Inflammatory macrophage (primary cell): ENCODE data around the gene ACSF3.

Experiments
- DNase-seq, 2 donors: peaks; one replicate each; pipeline ENCODE4 v3.0.0-alpha.2; 2020 to 2022

ACSF3 gene

GRCh38 chr16:89145406-89146161 is 51.9 kb downstream of the ACSF3 start:
- no peak for DNase-seq

GRCh38 chr16:89146211-89147005 is 52.8 kb downstream of the ACSF3 start:
- no peak for DNase-seq

GRCh38 chr16:89147085-89147817 is 53.6 kb downstream of the ACSF3 start:
- DNase-seq, result no peak

GRCh38 chr16:89149386-89149785 is 55.7 kb downstream of the ACSF3 start:
- no peak for DNase-seq

GRCh38 chr16:89150090-89150835 is 56.6 kb downstream of the ACSF3 start:
- DNase-seq, result no peak

GRCh38 chr16:89150981-89151380 is 57.3 kb downstream of the ACSF3 start:
- no peak for DNase-seq

- DNase-seq, result peak in 1 of 2 donors; percentile 6
Measured at GRCh38 chr16:89152831-89153700, 59.4 kb downstream of the ACSF3 start.

GRCh38 chr16:89153848-89154271 is 60.2 kb downstream of the ACSF3 start:
- DNase-seq, result no peak

GRCh38 chr16:89154390-89155183 is 60.9 kb downstream of the ACSF3 start:
- no peak for DNase-seq

GRCh38 chr16:89155184-89155679 is 61.6 kb downstream of the ACSF3 start:
- DNase-seq, result peak; percentile 16

GRCh38 chr16:89155851-89156739 is 62.4 kb downstream of the ACSF3 start:
- DNase-seq, result peak in 1 of 2 donors; percentile 13

- no peak for DNase-seq
Measured at GRCh38 chr16:89156740-89157645, 63.3 kb downstream of the ACSF3 start.

- no peak for DNase-seq
Measured at GRCh38 chr16:89157778-89158177, 64.1 kb downstream of the ACSF3 start.

- DNase-seq, result no peak
Measured at GRCh38 chr16:89159066-89159849, 65.6 kb downstream of the ACSF3 start.

- no peak for DNase-seq
Measured at GRCh38 chr16:89159850-89160354, 66.2 kb downstream of the ACSF3 start.

GRCh38 chr16:89160977-89161701 is 67.5 kb downstream of the ACSF3 start:
- no peak for DNase-seq
